Measurements from ENCODE around the gene NTN1. TPM values are rescaled to one million over a fixed set of nuclear protein-coding genes. Genes with fewer than 3 reads are reported as not detected.

The NTN1 gene
- total RNA-seq, 2 donors from 2014 or later, result 17.0 to 40.4 TPM

DNA sequence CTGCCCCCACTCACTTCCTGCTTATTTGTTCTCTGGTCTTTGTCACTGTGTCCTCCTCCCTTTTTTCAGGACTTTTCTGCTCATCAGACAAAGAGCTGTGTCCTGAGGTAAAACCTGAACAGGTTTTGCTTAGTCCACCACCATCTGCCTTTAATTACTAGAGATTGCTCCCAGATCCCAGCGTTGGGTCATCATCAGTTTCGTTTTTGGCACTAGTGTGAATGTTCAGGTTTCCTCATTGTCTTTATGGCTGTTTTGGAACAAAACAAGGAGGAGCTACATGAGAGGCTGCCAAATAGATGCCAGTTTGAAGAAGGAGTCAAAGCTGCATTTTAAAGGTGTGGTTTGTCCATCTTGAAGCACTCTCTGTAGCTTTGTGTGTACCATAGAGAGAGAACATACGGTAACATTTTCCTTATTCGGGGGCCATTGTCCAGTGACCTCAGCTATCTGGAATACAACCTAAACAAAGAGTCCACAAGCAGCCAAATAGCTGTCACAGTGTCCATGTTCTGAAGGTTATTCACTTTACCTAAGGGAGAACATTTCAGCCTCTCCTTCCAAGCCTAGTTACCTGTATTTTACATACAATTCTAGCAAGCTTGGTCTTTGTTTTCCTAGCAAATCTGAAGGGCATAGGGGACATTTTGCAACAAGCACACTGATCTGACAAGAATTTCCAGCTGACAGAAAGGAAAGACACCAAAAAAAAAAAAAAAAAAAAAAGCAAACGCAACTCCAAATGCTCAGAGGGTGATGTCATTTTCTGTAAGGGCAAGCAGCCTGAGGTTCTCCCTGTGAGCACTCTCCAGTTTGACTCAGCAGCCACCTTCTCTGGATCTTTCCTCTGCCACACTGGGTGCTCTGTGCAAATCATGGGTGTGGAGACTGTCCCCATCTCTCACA is 196.1 kb downstream of the NTN1 start:
- DNase-seq, result peak; percentile 54
- 64 to 93% methylated on average over 3 to 5 of the region's 5 CpGs for WGBS, 2 experiments (ENCODE audit: insufficient coverage in 1 of 2, insufficient read length in 1 of 2)
- Histone ChIP-seq H3K9ac (ENCODE audit: extremely low read depth, low read length, poor library complexity, severe bottlenecking) (no peak overlapping the region), H3K27ac (ENCODE audit: low read depth, low read length) (no peak overlapping the region), H3K36me3 (ENCODE audit: control insufficient read depth, insufficient read depth, low read length) (peaks cover 44% of the 10 kb centered on the region), H3K27me3 (ENCODE audit: control insufficient read depth, insufficient read depth, low read length, poor library complexity, severe bottlenecking) (no peaks in the 10 kb centered on the region), H3K4me3 (ENCODE audit: low read length) (no peak overlapping the region), H3K4me1 (ENCODE audit: control insufficient read depth, insufficient read depth, low read length) (peaks cover 8% of the 10 kb centered on the region), H3K9me3 (ENCODE audit: control insufficient read depth, low read length) (peaks cover 27% of the 10 kb centered on the region)
- Mint-ChIP-seq H3K9me3 (peaks cover 23% of the 10 kb centered on the region), H3K36me3 (ENCODE audit: low read depth) (peaks cover 24% of the 10 kb centered on the region), H3K4me3 (no peak overlapping the region), H3K27me3 (ENCODE audit: insufficient read depth) (no peaks in the 10 kb centered on the region), H3K27ac (peak overlapping the region; percentile 93), H3K4me1 (peaks cover 21% of the 10 kb centered on the region)
- TF ChIP-seq, protein P1, sequence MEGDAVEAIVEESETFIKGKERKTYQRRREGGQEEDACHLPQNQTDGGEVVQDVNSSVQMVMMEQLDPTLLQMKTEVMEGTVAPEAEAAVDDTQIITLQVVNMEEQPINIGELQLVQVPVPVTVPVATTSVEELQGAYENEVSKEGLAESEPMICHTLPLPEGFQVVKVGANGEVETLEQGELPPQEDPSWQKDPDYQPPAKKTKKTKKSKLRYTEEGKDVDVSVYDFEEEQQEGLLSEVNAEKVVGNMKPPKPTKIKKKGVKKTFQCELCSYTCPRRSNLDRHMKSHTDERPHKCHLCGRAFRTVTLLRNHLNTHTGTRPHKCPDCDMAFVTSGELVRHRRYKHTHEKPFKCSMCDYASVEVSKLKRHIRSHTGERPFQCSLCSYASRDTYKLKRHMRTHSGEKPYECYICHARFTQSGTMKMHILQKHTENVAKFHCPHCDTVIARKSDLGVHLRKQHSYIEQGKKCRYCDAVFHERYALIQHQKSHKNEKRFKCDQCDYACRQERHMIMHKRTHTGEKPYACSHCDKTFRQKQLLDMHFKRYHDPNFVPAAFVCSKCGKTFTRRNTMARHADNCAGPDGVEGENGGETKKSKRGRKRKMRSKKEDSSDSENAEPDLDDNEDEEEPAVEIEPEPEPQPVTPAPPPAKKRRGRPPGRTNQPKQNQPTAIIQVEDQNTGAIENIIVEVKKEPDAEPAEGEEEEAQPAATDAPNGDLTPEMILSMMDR (conservative IDR thresholded peaks at IDR 0.05), result no peak

DNA sequence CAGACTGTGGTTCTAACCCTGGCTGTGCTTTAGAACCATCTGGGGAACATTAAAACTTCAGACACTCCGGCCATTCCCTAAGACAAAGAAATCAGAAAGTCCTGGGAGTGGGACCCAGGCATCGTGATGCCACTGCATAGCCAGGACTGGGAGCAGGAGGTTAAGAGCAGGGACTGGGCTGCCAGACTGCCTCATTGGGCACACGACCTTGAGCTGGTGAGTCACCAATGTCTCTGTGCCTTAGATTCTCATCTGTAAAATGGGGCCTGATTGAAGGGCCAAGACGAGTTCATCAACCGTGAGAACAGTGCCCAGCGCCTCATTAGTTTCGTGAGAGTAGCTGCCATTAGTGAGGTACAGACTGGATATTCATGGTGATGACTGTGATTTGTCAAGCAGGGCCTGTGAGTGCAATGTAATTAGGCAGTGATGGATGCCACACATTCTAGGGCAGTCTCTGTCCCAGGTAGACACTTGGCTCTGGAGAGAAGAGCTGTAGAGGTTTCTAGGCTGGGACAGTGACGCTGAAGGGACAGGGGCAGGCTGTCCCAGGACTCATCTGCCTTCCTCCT is 196.8 kb downstream of the NTN1 start:
- peak overlapping the region; percentile 93 for H3K27ac Mint-ChIP-seq
- H3K4me1 Mint-ChIP-seq, result peaks cover 21% of the 10 kb centered on the region
- Histone ChIP-seq H3K27ac (ENCODE audit: low read depth, low read length) (no peak overlapping the region), H3K4me1 (ENCODE audit: control insufficient read depth, insufficient read depth, low read length) (peaks cover 8% of the 10 kb centered on the region), H3K9ac (ENCODE audit: extremely low read depth, low read length, poor library complexity, severe bottlenecking) (no peak overlapping the region), H3K36me3 (ENCODE audit: control insufficient read depth, insufficient read depth, low read length) (peaks cover 48% of the 10 kb centered on the region), H3K9me3 (ENCODE audit: control insufficient read depth, low read length) (peaks cover 27% of the 10 kb centered on the region), H3K27me3 (ENCODE audit: control insufficient read depth, insufficient read depth, low read length, poor library complexity, severe bottlenecking) (no peaks in the 10 kb centered on the region), H3K4me3 (ENCODE audit: low read length) (no peak overlapping the region)
- 85% methylated on average over 7 to 8 of the region's 8 CpGs for WGBS, 2 experiments (ENCODE audit: insufficient coverage in 1 of 2, insufficient read length in 1 of 2)
- TF ChIP-seq, protein P1 (conservative IDR thresholded peaks at IDR 0.05), result no peak
- peaks cover 23% of the 10 kb centered on the region for H3K9me3 Mint-ChIP-seq
- DNase-seq, result no peak
- peaks cover 28% of the 10 kb centered on the region for H3K36me3 Mint-ChIP-seq (ENCODE audit: low read depth)
- no peak overlapping the region for H3K4me3 Mint-ChIP-seq
- no peaks in the 10 kb centered on the region for H3K27me3 Mint-ChIP-seq (ENCODE audit: insufficient read depth)

DNA sequence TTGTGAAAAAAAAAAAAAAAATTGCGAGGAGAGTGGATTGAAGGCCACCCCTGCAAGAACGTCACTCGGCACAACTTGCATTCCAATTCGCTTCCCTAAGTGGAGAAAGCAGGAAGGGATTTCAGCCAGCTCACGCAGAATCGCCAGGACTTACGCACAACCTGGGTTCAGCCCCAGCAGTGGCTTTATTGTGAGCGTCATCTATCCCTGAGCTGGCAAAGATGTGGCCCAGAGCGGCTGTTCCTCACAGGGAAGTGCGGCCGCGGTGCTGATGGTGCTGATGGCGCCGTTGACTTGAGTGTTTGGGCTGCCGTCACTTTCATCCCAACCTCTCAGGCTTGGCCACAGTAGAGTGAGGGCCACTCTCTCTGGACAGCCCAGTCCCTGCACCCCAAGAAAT is 197.6 kb downstream of the NTN1 start:
- no peaks in the 10 kb centered on the region for H3K27me3 Mint-ChIP-seq (ENCODE audit: insufficient read depth)
- peaks cover 21% of the 10 kb centered on the region for H3K4me1 Mint-ChIP-seq
- peaks cover 28% of the 10 kb centered on the region for H3K36me3 Mint-ChIP-seq (ENCODE audit: low read depth)
- H3K27me3 ChIP-seq (ENCODE audit: control insufficient read depth, insufficient read depth, low read length, poor library complexity, severe bottlenecking), result no peaks in the 10 kb centered on the region
- H3K36me3 ChIP-seq (ENCODE audit: control insufficient read depth, insufficient read depth, low read length), result peaks cover 48% of the 10 kb centered on the region
- TF ChIP-seq, protein P1 (conservative IDR thresholded peaks at IDR 0.05), result no peak
- H3K27ac Mint-ChIP-seq, result no peak overlapping the region
- no peak overlapping the region for H3K9ac ChIP-seq (ENCODE audit: extremely low read depth, low read length, poor library complexity, severe bottlenecking)
- no peak overlapping the region for H3K4me3 Mint-ChIP-seq
- H3K27ac ChIP-seq (ENCODE audit: low read depth, low read length), result no peak overlapping the region
- H3K4me3 ChIP-seq (ENCODE audit: low read length), result no peak overlapping the region
- WGBS, 2 experiments (ENCODE audit: insufficient coverage in 1 of 2, insufficient read length in 1 of 2), result 96 to 98% methylated on average over 14 to 15 of the region's 15 CpGs
- H3K9me3 Mint-ChIP-seq, result peaks cover 23% of the 10 kb centered on the region
- no peak for DNase-seq
- H3K9me3 ChIP-seq (ENCODE audit: control insufficient read depth, low read length), result peaks cover 26% of the 10 kb centered on the region
- H3K4me1 ChIP-seq (ENCODE audit: control insufficient read depth, insufficient read depth, low read length), result peaks cover 8% of the 10 kb centered on the region
